ENCODE results near the gene DOCK11.

The DOCK11 gene

GRCh38 chrX:118495958-118496762 is 545 bp downstream of the DOCK11 start:
- peak; percentile 53; the same call in 1 of the 2 replicates for TF ChIP-seq SPI1 (IDR thresholded peaks at IDR 0.05; ENCODE audit: borderline replicate concordance, low read depth)
- TF ChIP-seq GABPA (IDR thresholded peaks at IDR 0.05; ENCODE audit: low read depth), result no peak
- TF ChIP-seq POLR2AphosphoS5 (IDR thresholded peaks at IDR 0.05; ENCODE audit: low read depth), result peak; percentile 64
- Histone ChIP-seq H3K4me3 (replicated peaks; ENCODE audit: insufficient read depth, low read length) (peak overlapping the region; percentile 71), H3K27ac (replicated peaks) (peak overlapping the region; percentile 86), H3K27me3 (ENCODE audit: insufficient read depth, poor library complexity, severe bottlenecking) (no peaks in the 10 kb centered on the region)
- peak; percentile 52 to 83 for DNase-seq (ENCODE audit: low read depth in 1 of 2, low spot score in 1 of 2)

DNA sequence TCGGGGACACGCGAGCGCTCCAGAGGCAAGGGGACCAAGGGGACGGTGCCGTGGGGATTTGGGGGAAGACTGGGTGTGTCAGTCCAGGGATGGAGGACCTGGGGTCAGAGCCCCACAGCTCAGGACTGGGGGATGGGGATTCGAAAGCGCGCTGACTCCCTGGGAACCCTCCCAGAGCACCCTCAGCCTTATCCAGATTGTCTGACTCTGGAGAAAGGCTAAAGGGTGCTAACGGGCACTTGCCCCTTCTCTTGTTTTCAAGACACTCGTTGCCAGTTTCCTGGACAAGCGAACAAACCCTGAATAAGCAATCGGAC is 1.1 kb downstream of the DOCK11 start:
- Histone ChIP-seq H3K4me3 (replicated peaks; ENCODE audit: insufficient read depth, low read length) (peak overlapping the region; percentile 71), H3K27ac (replicated peaks) (peak overlapping the region; percentile 86), H3K27me3 (ENCODE audit: insufficient read depth, poor library complexity, severe bottlenecking) (no peaks in the 10 kb centered on the region)
- no peak for TF ChIP-seq SPI1 (IDR thresholded peaks at IDR 0.05; ENCODE audit: borderline replicate concordance, low read depth)
- TF ChIP-seq GABPA (IDR thresholded peaks at IDR 0.05; ENCODE audit: low read depth), result no peak
- no peak for TF ChIP-seq REST (IDR thresholded peaks at IDR 0.05; ENCODE audit: insufficient replicate concordance, low read depth)
- TF ChIP-seq POLR2AphosphoS5 (IDR thresholded peaks at IDR 0.05; ENCODE audit: low read depth), result no peak
- TF ChIP-seq CTCF (IDR thresholded peaks at IDR 0.05; ENCODE audit: insufficient read depth, low read length), result no peak
- DNase-seq (ENCODE audit: low read depth in 1 of 2, low spot score in 1 of 2), result no peak

DNA sequence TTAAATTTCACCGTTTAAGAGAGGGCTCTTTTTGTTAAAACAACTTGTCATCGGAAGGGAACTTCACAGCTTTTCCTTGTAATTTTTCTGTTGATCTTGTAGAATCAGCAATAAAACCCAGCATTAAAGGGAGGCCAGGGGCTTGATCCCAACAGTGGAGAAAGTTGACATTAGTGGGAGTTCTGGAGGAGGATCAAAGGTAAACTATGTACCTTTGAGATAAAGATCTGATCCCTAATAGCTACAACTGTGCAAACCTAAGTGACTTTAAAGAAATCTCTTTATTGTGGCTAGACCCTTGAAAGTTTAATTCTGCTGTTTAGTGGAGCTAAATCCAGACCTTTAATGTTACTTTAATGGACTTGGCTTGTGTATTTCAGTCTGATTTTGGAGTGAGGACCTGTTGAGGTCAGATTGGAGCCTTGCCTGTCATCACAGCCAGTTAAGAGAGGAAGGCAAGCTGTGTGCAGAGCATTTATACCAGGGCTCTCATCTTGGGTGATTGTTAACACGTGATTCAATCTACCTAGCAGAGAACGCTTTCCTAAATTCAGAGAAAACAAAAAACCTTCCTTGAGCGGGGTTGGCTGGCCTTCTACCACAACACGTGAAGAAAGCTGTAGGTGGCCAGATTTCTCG is 1.7 kb downstream of the DOCK11 start:
- no peak for TF ChIP-seq SPI1 (IDR thresholded peaks at IDR 0.05; ENCODE audit: borderline replicate concordance, low read depth)
- no peak for TF ChIP-seq CTCF (IDR thresholded peaks at IDR 0.05; ENCODE audit: insufficient read depth, low read length)
- no peak for TF ChIP-seq GABPA (IDR thresholded peaks at IDR 0.05; ENCODE audit: low read depth)
- no peak for TF ChIP-seq POLR2AphosphoS5 (IDR thresholded peaks at IDR 0.05; ENCODE audit: low read depth)
- no peak for TF ChIP-seq REST (IDR thresholded peaks at IDR 0.05; ENCODE audit: insufficient replicate concordance, low read depth)
- peak overlapping the region; percentile 86 for H3K27ac ChIP-seq (replicated peaks)
- DNase-seq (ENCODE audit: low read depth in 1 of 2, low spot score in 1 of 2), result peak in 1 of 2 experiments; percentile 43
- H3K4me3 ChIP-seq (replicated peaks; ENCODE audit: insufficient read depth, low read length), result peak overlapping the region; percentile 71
- H3K27me3 ChIP-seq (ENCODE audit: insufficient read depth, poor library complexity, severe bottlenecking), result no peaks in the 10 kb centered on the region

DNA sequence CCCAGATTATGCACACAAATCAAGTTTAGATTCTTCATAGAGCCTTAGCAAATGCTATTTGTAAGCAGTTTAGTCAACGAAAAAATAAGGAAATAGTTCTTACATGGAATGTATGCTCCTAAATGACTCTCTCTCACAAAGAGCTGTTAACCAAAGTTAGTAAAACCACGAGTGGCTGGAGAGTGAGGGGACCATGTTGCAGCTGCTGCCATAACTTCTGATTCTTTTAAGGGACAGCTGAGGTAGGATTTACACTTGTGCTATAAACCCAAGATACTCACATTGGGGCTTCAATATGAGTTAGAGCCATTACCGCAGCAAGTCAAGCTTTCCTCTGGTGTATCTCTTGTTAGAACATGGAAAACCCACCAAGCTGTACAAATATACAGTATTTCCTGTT is 2.7 kb downstream of the DOCK11 start:
- Histone ChIP-seq H3K27me3 (ENCODE audit: insufficient read depth, poor library complexity, severe bottlenecking) (no peaks in the 10 kb centered on the region), H3K27ac (replicated peaks) (peak overlapping the region; percentile 86), H3K4me3 (replicated peaks; ENCODE audit: insufficient read depth, low read length) (no peak overlapping the region)
- DNase-seq (ENCODE audit: low read depth in 1 of 2, low spot score in 1 of 2), result no peak
- TF ChIP-seq REST (IDR thresholded peaks at IDR 0.05; ENCODE audit: insufficient replicate concordance, low read depth), result no peak
- TF ChIP-seq CTCF (IDR thresholded peaks at IDR 0.05; ENCODE audit: insufficient read depth, low read length), result no peak
- TF ChIP-seq GABPA (IDR thresholded peaks at IDR 0.05; ENCODE audit: low read depth), result no peak
- no peak for TF ChIP-seq POLR2AphosphoS5 (IDR thresholded peaks at IDR 0.05; ENCODE audit: low read depth)
- TF ChIP-seq SPI1 (IDR thresholded peaks at IDR 0.05; ENCODE audit: borderline replicate concordance, low read depth), result no peak
